ENCODE measurements around the gene LDLRAD4. TPM values are rescaled to one million over a fixed set of nuclear protein-coding genes. Genes with fewer than 3 reads are reported as not detected.

The LDLRAD4 gene
- total RNA-seq, 1 experiment from 2014 or later: 204 TPM

GRCh38 chr18:13452388-13452811, 233.8 kb downstream of the LDLRAD4 start:
- Histone ChIP-seq H4K20me1 (ENCODE audit: insufficient read depth, low read depth, low read length) (no peaks in the 10 kb centered on the region), H3K27ac (ENCODE audit: low read length) (no peak overlapping the region), H3K36me3 (ENCODE audit: insufficient read depth, low read length) (no peaks in the 10 kb centered on the region), H3K4me2 (ENCODE audit: low read depth, low read length, poor library complexity, severe bottlenecking) (no peak overlapping the region), H3K9ac (ENCODE audit: low read length) (no peak overlapping the region), H3K79me2 (ENCODE audit: low read length) (no peaks in the 10 kb centered on the region), H3K4me3 (ENCODE audit: low read length) (no peak overlapping the region), H2AFZ (ENCODE audit: low read length) (no peak overlapping the region), H3K9me2 (replicated peaks; ENCODE audit: insufficient read depth, low read length) (no peaks in the 10 kb centered on the region), H3K27me3 (ENCODE audit: low read length) (0 out of 2 replicates have a peak, but pooled peaks cover 2% of the 10 kb centered on the region), H3K9me3 (ENCODE audit: low read length) (no peaks in the 10 kb centered on the region), H3K4me1 (ENCODE audit: low read length) (no peaks in the 10 kb centered on the region)
- no peak for DNase-seq

- Histone ChIP-seq H3K4me1 (ENCODE audit: low read length) (no peaks in the 10 kb centered on the region), H4K20me1 (ENCODE audit: insufficient read depth, low read depth, low read length) (no peaks in the 10 kb centered on the region), H3K36me3 (ENCODE audit: insufficient read depth, low read length) (no peaks in the 10 kb centered on the region), H3K27me3 (ENCODE audit: low read length) (0 out of 2 replicates have a peak, but pooled peaks cover 2% of the 10 kb centered on the region), H3K27ac (ENCODE audit: low read length) (no peak overlapping the region), H3K79me2 (ENCODE audit: low read length) (no peaks in the 10 kb centered on the region), H3K4me3 (ENCODE audit: low read length) (no peak overlapping the region), H3K9me2 (replicated peaks; ENCODE audit: insufficient read depth, low read length) (no peaks in the 10 kb centered on the region), H2AFZ (ENCODE audit: low read length) (no peak overlapping the region), H3K9ac (ENCODE audit: low read length) (no peak overlapping the region), H3K9me3 (ENCODE audit: low read length) (no peaks in the 10 kb centered on the region), H3K4me2 (ENCODE audit: low read depth, low read length, poor library complexity, severe bottlenecking) (no peak overlapping the region)
- no peak for DNase-seq
These were observed 234.5 kb downstream of the LDLRAD4 start for GRCh38 chr18:13452871-13453680.

- no peak for DNase-seq
- H3K9me2 ChIP-seq (replicated peaks; ENCODE audit: insufficient read depth, low read length): no peaks in the 10 kb centered on the region
- H3K36me3 ChIP-seq (ENCODE audit: insufficient read depth, low read length): no peaks in the 10 kb centered on the region
- no peak overlapping the region for H3K9ac ChIP-seq (ENCODE audit: low read length)
- no peak overlapping the region for H3K4me3 ChIP-seq (ENCODE audit: low read length)
- H3K4me2 ChIP-seq (ENCODE audit: low read depth, low read length, poor library complexity, severe bottlenecking): no peak overlapping the region
- H3K4me1 ChIP-seq (ENCODE audit: low read length): no peaks in the 10 kb centered on the region
- no peaks in the 10 kb centered on the region for H3K9me3 ChIP-seq (ENCODE audit: low read length)
- no peaks in the 10 kb centered on the region for H3K79me2 ChIP-seq (ENCODE audit: low read length)
- no peak overlapping the region for H2AFZ ChIP-seq (ENCODE audit: low read length)
- 0 out of 2 replicates have a peak, but pooled peaks cover 2% of the 10 kb centered on the region for H3K27me3 ChIP-seq (ENCODE audit: low read length)
- H3K27ac ChIP-seq (ENCODE audit: low read length): no peak overlapping the region
- no peaks in the 10 kb centered on the region for H4K20me1 ChIP-seq (ENCODE audit: insufficient read depth, low read depth, low read length)
These were observed 235.2 kb downstream of the LDLRAD4 start for GRCh38 chr18:13453714-13454113.

GRCh38 chr18:13454363-13455150, 236.0 kb downstream of the LDLRAD4 start:
- no peaks in the 10 kb centered on the region for H3K9me2 ChIP-seq (replicated peaks; ENCODE audit: insufficient read depth, low read length)
- no peaks in the 10 kb centered on the region for H3K4me1 ChIP-seq (ENCODE audit: low read length)
- H3K9me3 ChIP-seq (ENCODE audit: low read length): no peaks in the 10 kb centered on the region
- H4K20me1 ChIP-seq (ENCODE audit: insufficient read depth, low read depth, low read length): no peaks in the 10 kb centered on the region
- no peaks in the 10 kb centered on the region for H3K36me3 ChIP-seq (ENCODE audit: insufficient read depth, low read length)
- H3K9ac ChIP-seq (ENCODE audit: low read length): no peak overlapping the region
- no peak overlapping the region for H2AFZ ChIP-seq (ENCODE audit: low read length)
- H3K4me3 ChIP-seq (ENCODE audit: low read length): no peak overlapping the region
- H3K4me2 ChIP-seq (ENCODE audit: low read depth, low read length, poor library complexity, severe bottlenecking): no peak overlapping the region
- no peak for DNase-seq
- no peaks in the 10 kb centered on the region for H3K79me2 ChIP-seq (ENCODE audit: low read length)
- no peak overlapping the region for H3K27ac ChIP-seq (ENCODE audit: low read length)
- 0 out of 2 replicates have a peak, but pooled peaks cover 2% of the 10 kb centered on the region for H3K27me3 ChIP-seq (ENCODE audit: low read length)

- no peaks in the 10 kb centered on the region for H4K20me1 ChIP-seq (ENCODE audit: insufficient read depth, low read depth, low read length)
- H3K9me3 ChIP-seq (ENCODE audit: low read length): no peaks in the 10 kb centered on the region
- DNase-seq: no peak
- H3K27ac ChIP-seq (ENCODE audit: low read length): no peak overlapping the region
- H3K79me2 ChIP-seq (ENCODE audit: low read length): no peaks in the 10 kb centered on the region
- no peaks in the 10 kb centered on the region for H3K36me3 ChIP-seq (ENCODE audit: insufficient read depth, low read length)
- H3K4me2 ChIP-seq (ENCODE audit: low read depth, low read length, poor library complexity, severe bottlenecking): no peak overlapping the region
- H3K9me2 ChIP-seq (replicated peaks; ENCODE audit: insufficient read depth, low read length): no peaks in the 10 kb centered on the region
- no peak overlapping the region for H2AFZ ChIP-seq (ENCODE audit: low read length)
- no peaks in the 10 kb centered on the region for H3K4me1 ChIP-seq (ENCODE audit: low read length)
- H3K9ac ChIP-seq (ENCODE audit: low read length): no peak overlapping the region
- H3K4me3 ChIP-seq (ENCODE audit: low read length): no peak overlapping the region
- H3K27me3 ChIP-seq (ENCODE audit: low read length): 0 out of 2 replicates have a peak, but pooled peaks cover 2% of the 10 kb centered on the region
These were observed 236.9 kb downstream of the LDLRAD4 start for GRCh38 chr18:13455471-13455870.

GRCh38 chr18:13455960-13456481, 237.5 kb downstream of the LDLRAD4 start:
- no peak for DNase-seq
- Histone ChIP-seq H3K4me3 (ENCODE audit: low read length) (no peak overlapping the region), H3K4me2 (ENCODE audit: low read depth, low read length, poor library complexity, severe bottlenecking) (no peak overlapping the region), H3K9me3 (ENCODE audit: low read length) (no peaks in the 10 kb centered on the region), H3K79me2 (ENCODE audit: low read length) (no peaks in the 10 kb centered on the region), H4K20me1 (ENCODE audit: insufficient read depth, low read depth, low read length) (no peaks in the 10 kb centered on the region), H3K36me3 (ENCODE audit: insufficient read depth, low read length) (no peaks in the 10 kb centered on the region), H2AFZ (ENCODE audit: low read length) (no peak overlapping the region), H3K9ac (ENCODE audit: low read length) (no peak overlapping the region), H3K9me2 (replicated peaks; ENCODE audit: insufficient read depth, low read length) (no peaks in the 10 kb centered on the region), H3K27me3 (ENCODE audit: low read length) (0 out of 2 replicates have a peak, but pooled peaks cover 1% of the 10 kb centered on the region), H3K27ac (ENCODE audit: low read length) (no peak overlapping the region), H3K4me1 (ENCODE audit: low read length) (no peaks in the 10 kb centered on the region)

- no peak overlapping the region for H3K9ac ChIP-seq (ENCODE audit: low read length)
- no peaks in the 10 kb centered on the region for H3K79me2 ChIP-seq (ENCODE audit: low read length)
- H3K27me3 ChIP-seq (ENCODE audit: low read length): no peaks in the 10 kb centered on the region
- H3K4me3 ChIP-seq (ENCODE audit: low read length): no peak overlapping the region
- H2AFZ ChIP-seq (ENCODE audit: low read length): no peak overlapping the region
- no peaks in the 10 kb centered on the region for H4K20me1 ChIP-seq (ENCODE audit: insufficient read depth, low read depth, low read length)
- no peaks in the 10 kb centered on the region for H3K36me3 ChIP-seq (ENCODE audit: insufficient read depth, low read length)
- no peak overlapping the region for H3K4me2 ChIP-seq (ENCODE audit: low read depth, low read length, poor library complexity, severe bottlenecking)
- no peaks in the 10 kb centered on the region for H3K9me3 ChIP-seq (ENCODE audit: low read length)
- no peaks in the 10 kb centered on the region for H3K4me1 ChIP-seq (ENCODE audit: low read length)
- no peak overlapping the region for H3K27ac ChIP-seq (ENCODE audit: low read length)
- DNase-seq: no peak
- no peaks in the 10 kb centered on the region for H3K9me2 ChIP-seq (replicated peaks; ENCODE audit: insufficient read depth, low read length)
These were observed 238.2 kb downstream of the LDLRAD4 start for GRCh38 chr18:13456736-13457271.

GRCh38 chr18:13457327-13457726, 238.8 kb downstream of the LDLRAD4 start:
- Histone ChIP-seq H4K20me1 (ENCODE audit: insufficient read depth, low read depth, low read length) (no peaks in the 10 kb centered on the region), H3K9me3 (ENCODE audit: low read length) (no peaks in the 10 kb centered on the region), H3K36me3 (ENCODE audit: insufficient read depth, low read length) (no peaks in the 10 kb centered on the region), H3K4me3 (ENCODE audit: low read length) (no peak overlapping the region), H3K27me3 (ENCODE audit: low read length) (no peaks in the 10 kb centered on the region), H3K4me1 (ENCODE audit: low read length) (no peaks in the 10 kb centered on the region), H3K9me2 (replicated peaks; ENCODE audit: insufficient read depth, low read length) (no peaks in the 10 kb centered on the region), H3K27ac (ENCODE audit: low read length) (no peak overlapping the region), H3K4me2 (ENCODE audit: low read depth, low read length, poor library complexity, severe bottlenecking) (no peak overlapping the region), H2AFZ (ENCODE audit: low read length) (no peak overlapping the region), H3K9ac (ENCODE audit: low read length) (no peak overlapping the region), H3K79me2 (ENCODE audit: low read length) (no peaks in the 10 kb centered on the region)
- DNase-seq: no peak

Data from Karpas-422 (cell line).